Measurements from ENCODE around the gene PSEN1.
A peak's percentile ranks its signal among the peaks of the same experiment; 100 is the strongest.

PSEN1 gene

GRCh38 chr14:73136387-73137225 lies at the start of gene PSEN1:
TSS of gene PSEN1 (plus strand) at chr14:73136507. CDS start at chr14:73148020, 11,513 bp downstream.
- DNase-seq (ENCODE audit: low read depth): peak; percentile 98

DNA sequence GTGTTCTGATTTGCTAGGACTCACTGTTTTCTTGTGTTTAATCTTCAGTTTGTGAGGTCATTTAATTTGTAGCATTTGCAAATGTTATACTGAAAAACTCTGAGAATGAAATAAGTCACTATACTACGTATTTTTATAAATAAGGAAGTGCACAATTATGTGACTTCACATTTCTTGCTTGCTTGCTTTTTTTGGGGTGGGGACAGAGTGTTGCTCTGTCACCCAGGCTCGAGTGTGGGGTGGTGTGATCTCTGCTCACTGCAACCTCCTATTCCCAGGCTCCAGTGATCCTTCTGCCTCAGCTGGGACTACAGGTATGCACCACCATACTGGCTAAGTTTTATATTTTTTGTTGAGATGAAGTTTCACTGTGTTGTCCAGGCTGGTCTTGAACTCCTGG lies 45.3 kb upstream of the PSEN1 start:
- no peak for DNase-seq (ENCODE audit: low read depth)

GRCh38 chr14:73097421-73097820 lies 38.9 kb upstream of the PSEN1 start:
- DNase-seq (ENCODE audit: low read depth): no peak

DNA sequence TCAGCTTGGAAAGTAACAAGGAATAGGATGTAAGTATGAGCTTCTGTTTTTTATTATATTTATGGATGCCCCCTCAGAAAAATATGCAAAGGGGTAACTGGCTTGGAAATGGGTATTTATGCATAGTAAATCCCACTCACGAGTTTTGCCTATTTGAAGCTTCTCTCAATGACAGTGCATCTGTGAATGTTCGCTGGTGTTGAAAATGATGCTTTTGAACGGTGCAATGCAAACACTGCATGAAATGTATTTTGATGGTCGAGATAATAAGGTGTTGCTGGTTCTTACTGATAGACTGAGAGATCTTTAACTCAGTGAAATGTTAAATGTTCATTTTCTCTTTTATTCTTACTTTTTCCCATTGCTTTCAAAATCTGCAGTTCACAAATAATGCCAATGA lies 36.0 kb upstream of the PSEN1 start:
- DNase-seq (ENCODE audit: low read depth): no peak

DNA sequence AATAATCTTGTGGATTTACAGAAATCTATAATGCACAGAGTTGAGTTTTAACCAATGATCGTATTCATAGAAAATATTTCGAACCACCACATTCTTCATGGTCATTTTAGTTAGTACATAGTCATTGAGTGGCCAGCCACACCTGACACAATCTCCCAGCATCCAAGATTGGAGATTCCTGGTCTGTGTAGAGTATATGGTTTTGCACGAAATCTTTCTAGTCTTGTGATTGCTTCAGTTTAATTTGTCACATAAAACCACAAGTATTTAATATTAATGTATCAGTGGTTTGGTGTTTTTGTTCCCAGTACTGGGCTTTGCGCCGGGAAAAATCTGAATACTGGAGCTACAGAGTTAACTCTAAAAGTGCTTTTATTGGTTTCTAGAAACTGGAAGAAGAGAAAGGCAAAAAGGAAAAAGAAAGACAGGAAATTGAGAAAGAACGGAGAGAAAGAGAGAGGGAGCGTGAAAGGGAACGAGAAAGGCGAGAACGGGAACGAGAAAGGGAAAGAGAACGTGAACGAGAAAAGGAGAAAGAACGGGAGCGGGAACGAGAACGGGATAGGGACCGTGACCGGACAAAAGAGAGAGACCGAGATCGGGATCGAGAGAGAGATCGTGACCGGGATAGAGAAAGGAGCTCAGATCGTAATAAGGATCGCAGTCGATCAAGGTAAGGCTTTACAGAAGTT lies 33.4 kb upstream of the PSEN1 start:
- no peak for DNase-seq (ENCODE audit: low read depth)

GRCh38 chr14:73105050-73105449 lies 31.3 kb upstream of the PSEN1 start:
- DNase-seq (ENCODE audit: low read depth): no peak

- no peak for DNase-seq (ENCODE audit: low read depth)
Observed at GRCh38 chr14:73105727-73106126, 30.6 kb upstream of the PSEN1 start.

DNA sequence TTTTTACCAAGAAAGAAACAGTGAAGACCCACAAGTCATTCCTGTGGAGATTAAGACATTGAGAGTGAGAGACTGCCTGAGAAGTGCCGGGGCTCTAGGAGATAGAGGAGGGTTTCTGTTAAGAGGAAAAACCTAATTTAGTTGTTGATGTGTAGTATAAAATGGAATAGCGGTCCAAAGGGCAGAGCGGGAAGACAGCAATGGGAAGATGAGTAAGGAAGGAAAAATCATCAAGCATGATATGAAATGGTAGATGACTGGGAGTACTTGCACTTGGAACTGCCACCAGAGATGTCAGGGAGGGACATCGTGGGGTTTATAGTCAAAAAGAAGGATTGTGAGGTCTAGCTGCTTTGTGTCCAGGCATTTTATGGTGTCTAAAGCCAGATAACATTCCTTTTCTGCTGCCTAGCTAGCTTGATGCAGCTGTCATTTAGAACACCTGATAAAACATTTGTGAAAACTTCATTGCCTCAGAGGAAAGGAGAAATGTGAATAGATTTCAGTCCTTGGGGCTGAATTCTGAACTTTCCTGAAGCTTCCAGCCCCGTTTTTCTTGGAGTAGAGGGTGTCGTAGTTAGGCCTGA lies 20.1 kb upstream of the PSEN1 start:
- DNase-seq (ENCODE audit: low read depth): no peak

GRCh38 chr14:73124180-73124894 lies 12.0 kb upstream of the PSEN1 start:
- no peak for DNase-seq (ENCODE audit: low read depth)

DNA sequence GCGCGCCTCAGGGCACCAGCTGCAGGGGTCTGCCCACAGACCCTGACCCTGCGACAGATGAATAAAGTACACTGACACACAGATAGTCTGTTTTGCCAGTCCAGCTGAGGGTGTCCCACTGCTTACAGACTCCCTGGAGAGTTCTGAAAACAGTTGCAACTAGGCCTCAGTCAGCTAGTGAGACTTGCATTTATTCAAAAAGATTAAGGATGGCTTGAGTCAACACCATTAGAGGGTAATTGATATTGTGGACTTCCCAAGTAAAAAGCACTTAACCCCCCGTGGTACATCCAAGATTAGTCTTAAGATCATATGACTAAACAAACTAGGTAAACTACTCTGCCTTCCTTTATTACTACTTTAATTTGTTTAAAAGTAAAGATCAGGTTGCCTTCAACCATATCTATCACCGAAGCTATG lies 11.1 kb upstream of the PSEN1 start:
- DNase-seq (ENCODE audit: low read depth): no peak

GRCh38 chr14:73125746-73126145 lies 10.6 kb upstream of the PSEN1 start:
- no peak for DNase-seq (ENCODE audit: low read depth)

GRCh38 chr14:73133795-73134194 lies 2.5 kb upstream of the PSEN1 start:
- no peak for DNase-seq (ENCODE audit: low read depth)

GRCh38 chr14:73136085-73136386 lies 271 bp upstream of the PSEN1 start:
- no peak for DNase-seq (ENCODE audit: low read depth)

- no peak for DNase-seq (ENCODE audit: low read depth)
Observed at GRCh38 chr14:73140811-73141323, 4.6 kb downstream of the PSEN1 start.

DNA sequence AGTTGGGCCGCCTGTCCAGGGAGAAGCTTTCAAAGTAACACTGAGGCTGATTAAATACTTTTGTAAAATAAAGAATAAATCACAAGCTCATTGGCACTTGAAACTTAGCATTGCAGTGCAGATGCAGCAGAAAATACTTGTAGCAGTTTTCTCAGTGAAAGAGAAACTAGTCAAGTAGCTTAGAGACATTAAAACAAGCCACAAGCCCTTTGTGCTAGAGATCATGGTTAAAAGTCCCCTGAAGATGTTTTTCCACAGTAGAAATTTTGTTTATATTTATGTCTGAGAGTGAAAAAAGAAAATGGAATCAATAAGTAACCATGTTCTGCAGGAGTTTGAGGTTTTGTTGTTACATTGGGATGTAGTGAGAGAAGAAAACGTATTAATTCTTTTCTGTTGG lies 5.9 kb downstream of the PSEN1 start:
- DNase-seq (ENCODE audit: low read depth): no peak

DNA sequence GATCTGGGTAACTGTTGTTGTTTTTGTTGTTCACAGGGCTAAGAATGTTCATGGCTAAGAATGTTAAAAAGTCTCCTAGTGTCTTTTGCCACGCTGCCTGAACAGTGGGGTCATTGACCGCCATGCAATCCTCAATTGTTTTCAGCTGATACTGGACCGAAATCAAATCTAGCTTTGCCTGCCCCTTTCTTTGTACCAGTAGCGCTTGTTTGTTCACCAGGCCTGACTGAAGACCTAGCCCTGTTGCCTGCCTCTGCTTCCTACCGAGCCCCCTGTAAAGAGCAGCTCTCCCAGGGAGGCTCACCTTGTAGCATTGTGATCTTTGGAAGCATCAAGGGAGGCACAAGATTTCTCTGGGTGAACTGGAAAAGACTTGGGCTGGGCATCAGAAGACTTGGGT lies 6.7 kb downstream of the PSEN1 start:
- DNase-seq (ENCODE audit: low read depth): no peak

DNA sequence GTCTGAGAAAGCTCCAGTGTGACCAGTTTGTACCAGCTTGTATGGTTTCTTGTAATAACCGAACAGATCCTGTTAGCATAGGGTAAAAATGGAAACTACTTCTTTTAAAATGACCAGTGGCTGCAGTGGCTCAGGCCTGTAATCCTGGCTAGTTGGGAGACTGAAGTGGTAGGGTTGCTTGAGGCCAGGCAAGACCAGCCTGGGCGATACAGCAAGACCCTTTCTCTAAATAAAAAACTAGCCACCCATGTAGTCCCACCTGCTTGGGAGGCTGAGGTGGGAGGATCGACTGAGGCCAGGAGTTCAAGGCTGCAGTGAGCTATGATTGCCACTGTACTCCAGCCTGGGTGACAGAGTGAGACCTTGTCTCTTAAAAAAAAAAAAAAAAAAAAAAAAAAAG lies 7.3 kb downstream of the PSEN1 start:
- no peak for DNase-seq (ENCODE audit: low read depth)

DNA sequence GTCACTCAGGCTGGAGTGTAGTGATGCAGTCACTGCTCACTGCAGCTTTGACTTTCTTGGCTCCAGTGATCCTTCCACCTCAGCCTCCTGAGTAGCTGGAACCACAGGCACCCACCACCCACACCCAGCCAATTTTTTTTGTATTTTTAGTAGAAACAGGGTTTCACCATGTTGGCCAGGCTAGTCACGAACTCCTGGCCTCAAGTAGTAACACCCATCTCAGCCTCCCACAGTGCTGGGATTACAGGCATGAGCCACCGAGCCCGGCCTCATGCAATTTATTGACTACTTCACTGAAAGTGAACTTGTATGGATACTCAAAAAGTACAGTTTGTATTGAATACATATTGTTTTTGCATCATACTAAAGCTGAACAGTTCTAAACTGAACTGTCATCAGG lies 9.1 kb downstream of the PSEN1 start:
- no peak for DNase-seq (ENCODE audit: low read depth)

DNA sequence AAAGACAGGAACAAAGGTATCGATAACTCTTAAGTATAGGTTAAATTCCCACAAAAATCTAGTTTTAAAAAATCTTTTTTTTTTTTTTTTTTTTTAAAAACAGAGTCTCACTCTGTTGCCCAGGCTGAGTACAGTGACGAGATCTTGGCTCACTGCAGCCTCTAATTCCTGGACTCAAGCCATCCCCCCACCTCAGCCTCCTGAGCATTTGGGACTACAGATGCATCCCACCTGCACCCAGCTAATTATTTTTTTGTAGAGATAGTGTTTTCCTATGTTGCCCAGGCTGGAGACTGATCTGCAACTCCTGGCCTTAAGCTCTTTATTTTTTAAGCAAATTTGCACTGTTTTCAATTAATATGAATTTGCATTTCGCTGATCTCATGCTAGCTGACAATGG lies 9.8 kb downstream of the PSEN1 start:
- no peak for DNase-seq (ENCODE audit: low read depth)

DNA sequence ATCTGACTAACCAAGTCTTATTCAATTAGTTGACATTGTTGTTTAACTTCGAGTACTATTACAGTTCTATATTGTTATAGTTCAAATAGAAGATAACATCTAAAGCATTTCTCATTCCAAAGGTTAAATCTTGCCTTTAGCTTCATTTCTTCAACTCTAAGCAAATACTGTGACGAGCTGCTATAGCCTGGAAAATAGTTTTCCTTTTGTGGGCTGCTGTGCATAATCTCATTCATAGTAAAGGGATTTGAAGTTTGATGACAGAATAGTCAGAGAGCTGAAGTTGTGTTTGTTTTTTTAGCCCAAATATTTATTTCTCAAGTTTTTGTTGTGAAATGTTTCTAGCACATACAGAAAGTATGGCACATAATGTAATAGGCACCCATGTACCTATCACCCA lies 13.4 kb downstream of the PSEN1 start:
- no peak for DNase-seq (ENCODE audit: low read depth)

DNA sequence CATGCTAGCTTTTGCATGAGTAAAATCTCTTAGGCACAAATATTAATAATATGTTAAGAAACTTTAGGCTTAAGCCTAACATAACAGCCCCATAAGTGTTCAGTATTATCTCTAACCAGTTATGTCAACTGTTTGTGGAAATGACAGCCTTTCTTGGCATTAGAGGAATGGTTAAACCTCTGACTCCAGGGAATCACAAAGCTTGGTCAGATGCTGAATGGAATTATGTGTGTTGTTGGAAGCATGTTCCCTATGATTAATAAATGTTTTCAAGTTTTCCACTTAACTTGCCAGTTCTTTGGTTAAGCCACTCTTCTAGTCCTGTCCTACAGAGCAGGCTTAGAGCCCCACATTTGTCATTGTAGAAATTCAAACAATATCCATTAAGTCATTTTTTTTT lies 17.0 kb downstream of the PSEN1 start:
- DNase-seq (ENCODE audit: low read depth): no peak

DNA sequence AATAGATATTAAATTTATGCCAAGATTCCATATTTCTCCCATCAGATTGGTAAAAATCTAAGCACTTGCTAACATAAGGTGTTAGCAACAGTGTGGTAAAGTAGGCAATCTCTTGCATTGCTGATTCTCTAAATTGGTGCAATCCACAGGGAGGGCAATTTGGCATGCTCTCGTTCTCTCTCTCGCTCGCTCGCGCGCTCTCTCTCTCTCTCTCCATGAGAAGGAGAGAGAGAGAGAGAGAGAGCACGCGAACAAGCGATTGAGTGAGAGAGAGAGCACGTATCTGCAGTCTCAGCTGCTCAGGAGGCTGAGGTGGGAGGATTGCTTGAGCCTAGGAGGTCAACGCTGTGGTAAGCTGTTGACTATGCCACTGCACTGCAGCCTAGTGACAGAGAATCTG lies 25.9 kb downstream of the PSEN1 start:
- no peak for DNase-seq (ENCODE audit: low read depth)

- DNase-seq (ENCODE audit: low read depth): no peak
Observed at GRCh38 chr14:73166399-73166798, 30.1 kb downstream of the PSEN1 start.

All from activated T-helper 1 cell treated with Interleukin-2 at 50 U/mL for 16 hours (primary cell).